Peyer's patch (tissue), 4 donors: ENCODE data around the gene MRPS2.

ENCODE experiments used
- POLR2A ChIP-seq, 2 donors: fragments of 450-650 bp; IDR thresholded peaks; one replicate each; pipeline ENCODE4 v1.5.1; 2017; ENCODE audit warnings: antibody characterized with exemption in 2 of 2, mild to moderate bottlenecking in 2 of 2, moderate library complexity in 2 of 2
- TF ChIP-seq, protein P1 (sequence below), 6 experiments: fragments of 450-650 bp in 4 of 6; fragments of 200-600 bp in 2 of 6; sonication (generic) in 1 of 6; IDR thresholded peaks; one replicate each; pipeline ENCODE4 v1.5.1; 2017 to 2019; ENCODE audit warnings: antibody characterized with exemption in 6 of 6, mild to moderate bottlenecking in 3 of 6, moderate library complexity in 1 of 6

DNA sequence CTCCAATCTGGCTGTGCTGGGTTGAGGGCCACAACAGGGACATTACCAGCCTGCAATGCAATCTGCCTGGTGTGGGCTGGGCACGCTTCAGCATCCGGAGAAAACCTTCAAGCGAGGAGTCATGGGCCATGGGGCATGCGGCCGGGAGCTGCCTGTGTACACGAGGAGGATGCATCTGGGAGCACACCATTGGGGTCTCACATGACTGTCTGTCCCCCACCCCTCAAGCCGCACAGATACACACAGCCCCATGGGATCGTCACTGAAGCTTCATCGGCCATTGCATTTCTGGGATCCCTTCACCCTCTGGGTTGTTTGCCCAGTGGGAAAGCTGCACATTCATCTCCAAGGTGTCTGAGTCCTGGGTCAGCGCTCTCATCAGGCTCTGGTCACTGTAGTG lies 30.6 kb downstream of the MRPS2 start:
- TF ChIP-seq, protein P1, sequence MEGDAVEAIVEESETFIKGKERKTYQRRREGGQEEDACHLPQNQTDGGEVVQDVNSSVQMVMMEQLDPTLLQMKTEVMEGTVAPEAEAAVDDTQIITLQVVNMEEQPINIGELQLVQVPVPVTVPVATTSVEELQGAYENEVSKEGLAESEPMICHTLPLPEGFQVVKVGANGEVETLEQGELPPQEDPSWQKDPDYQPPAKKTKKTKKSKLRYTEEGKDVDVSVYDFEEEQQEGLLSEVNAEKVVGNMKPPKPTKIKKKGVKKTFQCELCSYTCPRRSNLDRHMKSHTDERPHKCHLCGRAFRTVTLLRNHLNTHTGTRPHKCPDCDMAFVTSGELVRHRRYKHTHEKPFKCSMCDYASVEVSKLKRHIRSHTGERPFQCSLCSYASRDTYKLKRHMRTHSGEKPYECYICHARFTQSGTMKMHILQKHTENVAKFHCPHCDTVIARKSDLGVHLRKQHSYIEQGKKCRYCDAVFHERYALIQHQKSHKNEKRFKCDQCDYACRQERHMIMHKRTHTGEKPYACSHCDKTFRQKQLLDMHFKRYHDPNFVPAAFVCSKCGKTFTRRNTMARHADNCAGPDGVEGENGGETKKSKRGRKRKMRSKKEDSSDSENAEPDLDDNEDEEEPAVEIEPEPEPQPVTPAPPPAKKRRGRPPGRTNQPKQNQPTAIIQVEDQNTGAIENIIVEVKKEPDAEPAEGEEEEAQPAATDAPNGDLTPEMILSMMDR (IDR thresholded peaks at IDR 0.05) = no peak
- no peak for TF ChIP-seq POLR2A (IDR thresholded peaks at IDR 0.05)
